22Rv1 (cell line): ENCODE results near the gene CRYAA.

Experiments
- H3K27ac ChIP-seq: fragments of 450-650 bp; 2 replicates; pipeline ENCODE4 v1.5.1; 2017
- ZFX ChIP-seq: fragments of 450-650 bp; IDR thresholded peaks from 2 replicates; pipeline ENCODE4 v1.6.1; 2017; ENCODE audit warnings: antibody characterized with exemption, borderline replicate concordance
- TF ChIP-seq, protein P1 (sequence below): fragments of 450-650 bp; IDR thresholded peaks from 2 replicates; pipeline ENCODE4 v1.5.1; 2017; ENCODE audit warnings: mild to moderate bottlenecking

The CRYAA gene

DNA sequence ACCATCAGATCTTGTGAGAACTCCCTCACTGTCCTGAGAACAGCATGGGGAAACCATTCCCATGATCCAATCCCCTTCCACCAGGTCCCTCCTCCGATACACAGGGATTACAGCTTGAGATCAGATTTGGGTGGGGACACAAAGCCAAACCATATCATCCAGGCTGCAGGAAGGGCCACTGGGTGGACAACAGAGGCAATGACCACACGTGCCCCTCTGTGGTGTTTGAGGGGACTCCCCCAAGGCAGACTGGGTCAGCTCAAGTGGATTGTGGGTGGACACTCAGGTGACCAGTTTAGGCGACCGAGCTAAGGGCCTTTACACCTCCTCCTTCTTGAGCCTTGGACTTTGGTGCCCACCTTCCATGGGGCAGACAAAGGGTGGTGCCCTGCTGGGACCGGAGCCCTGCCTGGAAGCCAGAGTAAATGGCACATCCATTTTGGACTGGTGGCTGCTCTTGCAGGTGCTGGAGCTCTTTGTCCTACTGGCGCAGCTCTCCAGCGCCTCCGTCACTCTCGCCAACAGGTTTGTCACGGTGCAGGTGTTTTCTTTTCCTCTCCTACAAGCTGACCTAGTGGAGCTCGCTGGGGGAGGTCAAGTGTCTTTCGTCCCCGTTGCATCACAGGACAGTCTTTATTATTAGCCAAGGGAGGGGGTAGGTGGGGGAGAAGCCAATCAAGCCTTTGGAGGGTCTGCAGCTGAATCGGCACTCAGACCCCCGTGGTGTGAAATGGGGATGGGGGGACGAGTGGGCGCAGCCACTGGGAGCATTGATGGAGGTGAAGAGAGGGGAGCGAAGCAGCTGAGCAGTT, 37.6 kb downstream of the CRYAA start:
- TF ChIP-seq ZFX: no peak
- TF ChIP-seq, protein P1, sequence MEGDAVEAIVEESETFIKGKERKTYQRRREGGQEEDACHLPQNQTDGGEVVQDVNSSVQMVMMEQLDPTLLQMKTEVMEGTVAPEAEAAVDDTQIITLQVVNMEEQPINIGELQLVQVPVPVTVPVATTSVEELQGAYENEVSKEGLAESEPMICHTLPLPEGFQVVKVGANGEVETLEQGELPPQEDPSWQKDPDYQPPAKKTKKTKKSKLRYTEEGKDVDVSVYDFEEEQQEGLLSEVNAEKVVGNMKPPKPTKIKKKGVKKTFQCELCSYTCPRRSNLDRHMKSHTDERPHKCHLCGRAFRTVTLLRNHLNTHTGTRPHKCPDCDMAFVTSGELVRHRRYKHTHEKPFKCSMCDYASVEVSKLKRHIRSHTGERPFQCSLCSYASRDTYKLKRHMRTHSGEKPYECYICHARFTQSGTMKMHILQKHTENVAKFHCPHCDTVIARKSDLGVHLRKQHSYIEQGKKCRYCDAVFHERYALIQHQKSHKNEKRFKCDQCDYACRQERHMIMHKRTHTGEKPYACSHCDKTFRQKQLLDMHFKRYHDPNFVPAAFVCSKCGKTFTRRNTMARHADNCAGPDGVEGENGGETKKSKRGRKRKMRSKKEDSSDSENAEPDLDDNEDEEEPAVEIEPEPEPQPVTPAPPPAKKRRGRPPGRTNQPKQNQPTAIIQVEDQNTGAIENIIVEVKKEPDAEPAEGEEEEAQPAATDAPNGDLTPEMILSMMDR: 0 out of 2 replicates have a peak, but pooled peaks have one; percentile 8
- H3K27ac ChIP-seq: no peak overlapping the region

DNA sequence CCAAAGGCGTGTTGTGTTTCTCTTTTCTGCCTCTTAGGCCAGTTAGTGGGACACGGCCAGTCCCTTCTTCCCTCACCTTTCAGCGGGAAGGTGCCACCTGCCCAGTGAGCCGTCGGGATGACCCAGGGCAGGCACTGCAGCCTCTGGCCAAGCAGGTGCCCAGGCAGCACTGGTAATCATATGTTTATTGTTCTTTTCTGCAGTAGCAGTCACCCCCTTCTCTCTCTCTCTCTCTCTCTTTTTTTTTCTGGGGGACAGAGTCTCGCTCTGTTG, 38.2 kb downstream of the CRYAA start:
- no peak overlapping the region for H3K27ac ChIP-seq
- TF ChIP-seq, protein P1: no peak
- no peak for TF ChIP-seq ZFX

DNA sequence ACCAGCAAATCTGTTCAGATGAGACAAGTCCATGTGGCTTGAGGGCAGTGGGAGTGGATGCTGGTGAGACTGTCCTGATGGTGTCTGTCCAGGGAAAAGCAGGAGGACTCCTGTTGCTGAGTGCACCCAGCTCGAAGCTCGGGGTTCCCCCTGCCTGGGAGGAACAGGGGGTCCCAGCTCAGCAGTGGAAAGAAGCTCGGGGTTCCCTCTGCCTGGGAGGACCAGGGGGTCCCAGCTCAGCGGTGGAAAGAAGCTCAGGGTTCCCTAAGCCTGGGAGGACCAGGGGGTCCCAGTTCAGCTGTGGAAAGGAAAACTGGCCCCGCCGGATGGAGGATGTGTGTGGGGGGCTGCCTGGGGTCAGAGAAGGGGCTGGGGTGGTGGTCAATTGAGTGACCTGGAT, 39.1 kb downstream of the CRYAA start:
- no peak overlapping the region for H3K27ac ChIP-seq

DNA sequence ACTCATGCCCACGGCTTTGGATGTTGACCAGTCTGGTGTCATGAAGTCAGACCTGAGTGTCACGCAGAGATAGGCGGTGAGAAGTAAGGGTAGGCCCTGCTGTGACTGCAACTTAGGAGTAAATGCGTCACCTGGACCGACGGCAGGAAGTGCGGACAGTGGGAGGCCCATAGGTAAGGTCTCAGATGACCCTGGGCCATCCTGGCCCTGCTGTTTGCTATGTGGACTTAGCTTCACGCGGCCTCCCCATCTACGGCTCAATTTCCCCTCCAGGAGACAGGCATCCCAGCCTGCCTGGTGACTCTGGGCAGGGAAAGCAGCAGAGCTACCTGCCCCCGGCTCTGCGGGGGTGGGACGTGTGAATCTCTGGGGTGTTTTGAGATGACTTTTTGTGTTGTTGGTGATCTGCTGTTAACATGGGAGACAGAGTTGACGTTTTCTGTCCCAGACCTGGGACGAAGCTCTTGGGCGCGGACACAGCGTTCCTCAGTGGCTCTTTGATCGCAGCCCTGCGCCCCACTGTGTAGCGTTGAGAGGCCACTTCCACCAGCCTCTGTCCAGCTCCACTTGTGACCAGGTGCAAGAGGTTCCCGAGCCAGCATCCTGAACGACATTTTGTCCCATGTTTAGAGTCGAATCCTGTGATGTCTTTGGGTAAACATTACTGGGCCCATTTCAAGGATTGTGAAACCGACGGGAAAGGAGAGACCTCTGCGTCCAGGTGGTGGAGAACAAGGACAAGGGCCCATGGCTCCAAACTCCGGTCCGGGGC, 39.9 kb downstream of the CRYAA start:
- TF ChIP-seq ZFX: no peak
- TF ChIP-seq, protein P1: no peak
- no peak overlapping the region for H3K27ac ChIP-seq

More for the DNA sequence above, 39.1 kb downstream of the CRYAA start:
- TF ChIP-seq ZFX: no peak
- TF ChIP-seq, protein P1: no peak

DNA sequence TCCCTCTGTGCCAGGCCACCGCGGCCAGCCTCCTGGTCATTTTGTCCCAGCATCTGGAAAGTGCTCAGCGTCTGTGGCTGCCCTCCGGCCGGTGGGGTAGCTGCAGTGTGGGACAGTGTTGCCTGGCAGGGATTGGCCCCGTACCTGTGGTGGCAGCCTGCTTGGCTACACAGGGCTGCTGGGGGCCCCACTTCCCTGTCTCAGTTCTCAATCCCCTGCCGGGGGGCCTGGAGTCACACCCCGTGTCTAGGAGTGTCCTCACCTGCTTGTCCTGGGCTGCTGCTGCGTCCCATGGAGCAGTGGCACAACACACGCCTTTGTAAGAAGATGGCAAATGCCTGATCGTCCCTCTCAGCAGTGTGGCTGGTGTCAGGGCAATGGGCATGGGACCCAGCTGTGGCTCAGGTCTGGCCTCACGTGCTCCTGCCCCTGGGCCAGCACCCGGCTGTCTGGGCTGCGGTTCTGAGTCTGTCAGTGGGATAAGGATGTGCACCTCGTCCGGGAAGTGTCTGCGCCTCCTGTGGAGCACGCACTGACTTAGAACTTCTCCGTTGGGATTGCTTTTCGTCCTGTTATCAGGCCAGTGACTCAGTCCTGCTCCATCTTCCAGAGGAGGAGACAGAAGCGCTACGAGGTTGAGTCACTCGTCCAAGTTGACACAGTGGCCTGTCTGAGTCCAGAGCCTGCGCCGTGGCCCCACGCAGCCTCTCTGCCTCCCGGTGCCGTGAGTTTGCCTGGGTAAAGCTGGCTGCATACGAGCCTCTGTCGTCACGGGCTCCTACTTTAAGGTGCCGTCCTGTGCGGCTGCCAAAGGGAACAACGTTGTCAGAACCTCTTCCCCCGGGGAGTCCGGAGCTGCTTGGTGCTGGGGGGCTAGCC, 41.0 kb downstream of the CRYAA start:
- TF ChIP-seq, protein P1: no peak
- no peak for TF ChIP-seq ZFX
- H3K27ac ChIP-seq: no peak overlapping the region

DNA sequence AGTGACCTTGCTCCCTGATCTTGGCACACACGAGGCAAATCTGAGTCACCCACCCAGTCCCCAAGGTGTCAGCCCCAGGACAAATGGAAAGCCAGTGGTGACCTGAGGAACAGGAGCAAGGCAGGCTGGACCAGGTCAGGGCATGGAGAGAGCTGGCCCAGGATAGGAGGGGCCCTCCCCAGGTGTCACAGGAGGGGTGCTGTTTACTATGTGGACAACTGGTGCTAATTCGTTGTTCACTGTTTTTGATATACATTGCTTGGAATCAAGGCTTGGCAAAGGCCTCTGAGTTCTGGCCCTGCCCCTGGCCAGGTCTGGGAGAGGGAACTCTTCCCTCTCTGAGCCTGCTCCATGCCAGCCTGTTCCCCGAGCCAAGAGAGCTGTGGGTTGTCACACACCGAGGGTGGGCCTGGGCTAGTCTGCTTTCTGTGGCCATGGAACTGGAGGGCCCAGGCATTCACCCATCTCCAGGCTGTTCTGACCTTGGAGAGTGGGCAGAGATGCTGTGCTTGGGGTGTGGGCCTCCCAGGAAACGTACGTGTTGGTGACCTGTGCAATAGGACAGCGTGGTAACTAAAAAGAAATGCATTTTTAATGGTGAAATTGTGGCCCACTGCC, 41.8 kb downstream of the CRYAA start:
- no peak for TF ChIP-seq ZFX
- TF ChIP-seq, protein P1: no peak
- H3K27ac ChIP-seq: no peak overlapping the region
